ENCODE results near the gene CLK1. TPM values are rescaled to one million over a fixed set of nuclear protein-coding genes. Genes with fewer than 3 reads are reported as not detected.

Gene CLK1
- total and polyA plus RNA-seq, 2 of the 13 experiments (the other 11 are each of a cell fraction or from before 2014, with no cell fraction given), result 66.6 to 101 TPM

GRCh38 chr2:200864176-200865034 is at the start of gene CLK1 (continued):
- TF ChIP-seq HOXA7 (CRISPR knock-in tag; IDR thresholded peaks at IDR 0.05) (no peak; the same call in 1 of the 2 replicates), ZFYVE20 (CRISPR knock-in tag; IDR thresholded peaks at IDR 0.05; ENCODE audit: borderline replicate concordance, low read depth) (no peak; the same call in none of the 2 replicates), PHF5A (CRISPR knock-in tag; IDR thresholded peaks at IDR 0.05; ENCODE audit: low read depth, unreplicated experiment) (peak; percentile 83), ZNF44 (CRISPR knock-in tag; IDR thresholded peaks at IDR 0.05) (peak; percentile 70; the same call in 1 of the 2 replicates), PCBP1 (IDR thresholded peaks at IDR 0.05; ENCODE audit: borderline replicate concordance, low read depth, low read length) (no peak), GATAD2A (CRISPR knock-in tag; IDR thresholded peaks at IDR 0.05) (peak; percentile 72; the same call in 1 of the 2 replicates), MTA1 (CRISPR knock-in tag; IDR thresholded peaks at IDR 0.05; ENCODE audit: borderline replicate concordance) (peak; percentile 97; the same call in 1 of the 2 replicates), SRSF9 (IDR thresholded peaks at IDR 0.05; ENCODE audit: borderline replicate concordance, insufficient read depth, low read depth, low read length, poor library complexity, severe bottlenecking) (no peak), TRAFD1 (CRISPR knock-in tag; IDR thresholded peaks at IDR 0.05; ENCODE audit: borderline replicate concordance) (no peak; the same call in 1 of the 2 replicates), SP140L (CRISPR knock-in tag; IDR thresholded peaks at IDR 0.05; ENCODE audit: borderline replicate concordance) (peak; percentile 81; the same call in 1 of the 2 replicates), ZNF850 (CRISPR knock-in tag; conservative IDR thresholded peaks at IDR 0.05) (no peak; the same call in 1 of the 2 replicates), CSRNP2 (CRISPR knock-in tag; conservative IDR thresholded peaks at IDR 0.05; ENCODE audit: low read depth) (peak; percentile 88; the same call in 1 of the 2 replicates), ZNF280B (CRISPR knock-in tag; IDR thresholded peaks at IDR 0.05; ENCODE audit: borderline replicate concordance) (peak; percentile 86; the same call in 1 of the 2 replicates), HIVEP1 (CRISPR knock-in tag; IDR thresholded peaks at IDR 0.05) (peak; percentile 97), ATAD3A (CRISPR knock-in tag; IDR thresholded peaks at IDR 0.05) (peak; percentile 78; the same call in 1 of the 2 replicates), ARID3A (IDR thresholded peaks at IDR 0.05; ENCODE audit: low read depth, low read length) (no peak), DPF2 (CRISPR knock-in tag; IDR thresholded peaks at IDR 0.05; ENCODE audit: borderline replicate concordance, low read depth) (0 out of 2 replicates have a peak, but pooled peaks have one; percentile 27), ZKSCAN1 (IDR thresholded peaks at IDR 0.05; ENCODE audit: low read length) (no peak), ADNP (CRISPR knock-in tag; IDR thresholded peaks at IDR 0.05) (no peak)
